Esophagus squamous epithelium (tissue), 4 donors: ENCODE measurements around the gene OBI1.

Experiments
- CTCF ChIP-seq, 6 experiments: fragments of 450-650 bp in 4 of 6; fragments of 200-600 bp in 2 of 6; sonication (generic) in 2 of 6; IDR thresholded peaks; one replicate each; pipeline ENCODE4 v1.5.1; 2016 to 2019; ENCODE audit warnings: antibody characterized with exemption in 6 of 6, mild to moderate bottlenecking in 4 of 6, moderate library complexity in 4 of 6
- POLR2A ChIP-seq, 4 donors: fragments of 450-650 bp; IDR thresholded peaks; one replicate each; pipeline ENCODE4 v1.6.1; 2017; ENCODE audit warnings: antibody characterized with exemption in 4 of 4, mild to moderate bottlenecking in 4 of 4, moderate library complexity in 3 of 4

- no peak for TF ChIP-seq CTCF (IDR thresholded peaks at IDR 0.05)
- TF ChIP-seq POLR2A (IDR thresholded peaks at IDR 0.05): no peak
These were observed 35.8 kb downstream of the OBI1 start for GRCh38 chr13:78623132-78623531.
